K562 (cell line): ENCODE measurements around the gene CCDC85B. TPM values are rescaled to one million over a fixed set of nuclear protein-coding genes. Genes with fewer than 3 reads are reported as not detected.
A peak's percentile ranks its signal among the peaks of the same experiment; 100 is the strongest.

ENCODE experiments used
- ARHGAP35 ChIP-seq: fragments of 450-650 bp; IDR thresholded peaks from 2 replicates; pipeline ENCODE4 v1.6.1; 2018; ENCODE audit not compliant: partially characterized antibody
- BCL6 ChIP-seq: fragments of 250-450 bp; sonication (Bioruptor Pico); IDR thresholded peaks from 2 replicates; pipeline ENCODE4 v1.4.0; 2020
- CHD2 ChIP-seq: IDR thresholded peaks from 2 replicates; pipeline ENCODE4 v1.6.1; 2011; ENCODE audit warnings: low read depth, low read length
- HSF4 ChIP-seq: fragments of 250-450 bp; sonication (Bioruptor Pico); IDR thresholded peaks from 2 replicates; pipeline ENCODE4 v2.1.2; 2022; ENCODE audit warnings: mild to moderate bottlenecking, moderate library complexity, borderline replicate concordance
- KHSRP ChIP-seq: fragments of 450-650 bp; IDR thresholded peaks from 2 replicates; pipeline ENCODE4 v1.6.1; 2017
- MBD2 ChIP-seq: sonication (generic); IDR thresholded peaks from 2 replicates; pipeline ENCODE4 v1.6.1; 2016; ENCODE audit warnings: low read depth, borderline replicate concordance
- NBN ChIP-seq: fragments of 450-650 bp; IDR thresholded peaks from 2 replicates; pipeline ENCODE4 v1.6.1; 2016; ENCODE audit warnings: low read depth, mild to moderate bottlenecking
- NEUROD1 ChIP-seq: fragments of 150-350 bp; IDR thresholded peaks from 2 replicates; pipeline ENCODE4 v1.6.1; 2014; ENCODE audit warnings: borderline replicate concordance, low read length, low read depth; ENCODE audit not compliant: partially characterized antibody
- NUFIP1 ChIP-seq: fragments of 450-650 bp; IDR thresholded peaks from 2 replicates; pipeline ENCODE4 v1.6.1; 2018; ENCODE audit not compliant: partially characterized antibody
- RAD51 ChIP-seq: fragments of 450-650 bp; IDR thresholded peaks from 2 replicates; pipeline ENCODE4 v1.7.1; 2016; ENCODE audit warnings: low read depth, mild to moderate bottlenecking, borderline replicate concordance
- TFAM ChIP-seq: fragments of 250-450 bp; sonication (Bioruptor Pico); conservative IDR thresholded peaks from 2 replicates; pipeline ENCODE4 v1.5.0; 2021; ENCODE audit warnings: mild to moderate bottlenecking, moderate library complexity
- YY1 ChIP-seq, 3 experiments: IDR thresholded peaks; 2 replicates each; pipeline ENCODE4 v1.6.1; 2011; ENCODE audit warnings: low read length in 2 of 3, mild to moderate bottlenecking in 2 of 3, moderate library complexity in 2 of 3, borderline replicate concordance in 1 of 3, control low read depth in 1 of 3, low read depth in 1 of 3; ENCODE audit not compliant: insufficient read depth in 3 of 3, insufficient replicate concordance in 2 of 3, control insufficient read depth in 1 of 3, insufficient read length in 1 of 3; ENCODE audit errors: extremely low read depth in 1 of 3
- ZNF175 ChIP-seq: fragments of 200-800 bp; sonication (Bioruptor generic); IDR thresholded peaks from 2 replicates; pipeline ENCODE4 v1.6.1; 2016; ENCODE audit warnings: low read depth, mild to moderate bottlenecking, missing genetic modification characterization, missing compliant biosample characterization
- ZSCAN29 ChIP-seq: fragments of 450-650 bp; IDR thresholded peaks from 2 replicates; pipeline ENCODE4 v1.6.1; 2017
- polyA plus RNA-seq, 8 experiments: library from polyadenylated mRNA; depleted of rRNA in 4 of 8; stranded (reverse) in 5 of 8; unstranded in 3 of 8; fragments of >200 nt; fragmentation: Nextera tagmentation in 2 of 8; fragmentation: Illumina TruSeq in 1 of 8; extraction: Ambion mirVana in 2 of 8; extraction: Trizol in 1 of 8; gene quantifications; 2 replicates each; pipeline versions ENCODE4 v1.2.1 to v1.2.3, GENCODE V29; 2011 to 2014; ENCODE audit warnings: inconsistent platforms in 1 of 8, missing spikeins in 1 of 8
- total RNA-seq, 7 experiments: library from RNA; depleted of rRNA in 6 of 7; stranded (reverse); fragments of >200 nt in 6 of 7; fragmentation: Illumina TruSeq in 2 of 7; extraction: Trizol in 2 of 7; gene quantifications; 2 replicates each; pipeline versions ENCODE4 v1.2.1 to v1.2.3, GENCODE V29; 2011 to 2021; ENCODE audit warnings: low replicate concordance in 1 of 7
- TF ChIP-seq, protein P1 (sequence below), 3 experiments: fragments of 200-800 bp in 1 of 3; fragments of 250-450 bp in 1 of 3; fragments of 450-650 bp in 1 of 3; sonication (Bioruptor Pico) in 1 of 3; sonication (Bioruptor generic) in 1 of 3; formaldehyde crosslinking in 1 of 3; IDR thresholded peaks; 2 replicates each; pipeline versions ENCODE4 v1.6.1 to v1.8.0; 2016 to 2022; ENCODE audit warnings: mild to moderate bottlenecking in 2 of 3, missing genetic modification characterization in 2 of 3, missing compliant biosample characterization in 1 of 3, moderate library complexity in 1 of 3
- TF ChIP-seq, protein P2 (sequence below), 2 experiments: fragments of 200-800 bp in 1 of 2; sonication (Bioruptor generic) in 1 of 2; sonication (generic) in 1 of 2; formaldehyde crosslinking in 1 of 2; IDR thresholded peaks in 1 of 2; conservative IDR thresholded peaks in 1 of 2; 2 replicates each; pipeline versions ENCODE4 v1.5.0 to v1.6.1; 2016 to 2020; ENCODE audit warnings: missing compliant biosample characterization in 1 of 2, missing genetic modification characterization in 1 of 2, missing genetic modification reagents in 1 of 2
- TF ChIP-seq, protein P3 (sequence below): fragments of 250-450 bp; sonication (Bioruptor Pico); IDR thresholded peaks from 2 replicates; pipeline ENCODE4 v1.4.0; 2020; ENCODE audit warnings: mild to moderate bottlenecking
- TF ChIP-seq, protein P4 (sequence below), 3 experiments: IDR thresholded peaks in 2 of 3; conservative IDR thresholded peaks in 1 of 3; 2 replicates each; pipeline ENCODE4 v1.5.1; 2011 to 2012; ENCODE audit warnings: low read length in 3 of 3, mild to moderate bottlenecking in 3 of 3, control low read depth in 2 of 3, improper control_type of control experiment in 1 of 3, inconsistent platforms in 1 of 3, low read depth in 1 of 3, mixed read lengths in 1 of 3, moderate library complexity in 1 of 3; ENCODE audit not compliant: insufficient read depth in 2 of 3

CCDC85B gene
- total and polyA plus RNA-seq, 9 of the 15 experiments (the other 6 are each of a cell fraction or from before 2014, with no cell fraction given), result 0.14 to 138 (median 6.2) TPM

- TF ChIP-seq, protein P1, sequence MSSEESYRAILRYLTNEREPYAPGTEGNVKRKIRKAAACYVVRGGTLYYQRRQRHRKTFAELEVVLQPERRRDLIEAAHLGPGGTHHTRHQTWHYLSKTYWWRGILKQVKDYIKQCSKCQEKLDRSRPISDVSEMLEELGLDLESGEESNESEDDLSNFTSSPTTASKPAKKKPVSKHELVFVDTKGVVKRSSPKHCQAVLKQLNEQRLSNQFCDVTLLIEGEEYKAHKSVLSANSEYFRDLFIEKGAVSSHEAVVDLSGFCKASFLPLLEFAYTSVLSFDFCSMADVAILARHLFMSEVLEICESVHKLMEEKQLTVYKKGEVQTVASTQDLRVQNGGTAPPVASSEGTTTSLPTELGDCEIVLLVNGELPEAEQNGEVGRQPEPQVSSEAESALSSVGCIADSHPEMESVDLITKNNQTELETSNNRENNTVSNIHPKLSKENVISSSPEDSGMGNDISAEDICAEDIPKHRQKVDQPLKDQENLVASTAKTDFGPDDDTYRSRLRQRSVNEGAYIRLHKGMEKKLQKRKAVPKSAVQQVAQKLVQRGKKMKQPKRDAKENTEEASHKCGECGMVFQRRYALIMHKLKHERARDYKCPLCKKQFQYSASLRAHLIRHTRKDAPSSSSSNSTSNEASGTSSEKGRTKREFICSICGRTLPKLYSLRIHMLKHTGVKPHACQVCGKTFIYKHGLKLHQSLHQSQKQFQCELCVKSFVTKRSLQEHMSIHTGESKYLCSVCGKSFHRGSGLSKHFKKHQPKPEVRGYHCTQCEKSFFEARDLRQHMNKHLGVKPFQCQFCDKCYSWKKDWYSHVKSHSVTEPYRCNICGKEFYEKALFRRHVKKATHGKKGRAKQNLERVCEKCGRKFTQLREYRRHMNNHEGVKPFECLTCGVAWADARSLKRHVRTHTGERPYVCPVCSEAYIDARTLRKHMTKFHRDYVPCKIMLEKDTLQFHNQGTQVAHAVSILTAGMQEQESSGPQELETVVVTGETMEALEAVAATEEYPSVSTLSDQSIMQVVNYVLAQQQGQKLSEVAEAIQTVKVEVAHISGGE (CRISPR knock-in tag; IDR thresholded peaks at IDR 0.05), result peak in 1 of 3 experiments; percentile 85; a peak in 2 of 6 replicates
- peak; percentile 67 for TF ChIP-seq NEUROD1
- TF ChIP-seq BCL6 (CRISPR knock-in tag), result no peak
- peak; percentile 98 for TF ChIP-seq ZNF175 (CRISPR knock-in tag)
- no peak for TF ChIP-seq ARHGAP35
- no peak for TF ChIP-seq HSF4
- TF ChIP-seq, protein P2, sequence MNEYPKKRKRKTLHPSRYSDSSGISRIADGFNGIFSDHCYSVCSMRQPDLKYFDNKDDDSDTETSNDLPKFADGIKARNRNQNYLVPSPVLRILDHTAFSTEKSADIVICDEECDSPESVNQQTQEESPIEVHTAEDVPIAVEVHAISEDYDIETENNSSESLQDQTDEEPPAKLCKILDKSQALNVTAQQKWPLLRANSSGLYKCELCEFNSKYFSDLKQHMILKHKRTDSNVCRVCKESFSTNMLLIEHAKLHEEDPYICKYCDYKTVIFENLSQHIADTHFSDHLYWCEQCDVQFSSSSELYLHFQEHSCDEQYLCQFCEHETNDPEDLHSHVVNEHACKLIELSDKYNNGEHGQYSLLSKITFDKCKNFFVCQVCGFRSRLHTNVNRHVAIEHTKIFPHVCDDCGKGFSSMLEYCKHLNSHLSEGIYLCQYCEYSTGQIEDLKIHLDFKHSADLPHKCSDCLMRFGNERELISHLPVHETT (CRISPR knock-in tag; conservative IDR thresholded peaks at IDR 0.05 in 1 of 2, IDR thresholded peaks at IDR 0.05 in 1 of 2), result peak in 1 of 2 experiments; percentile 89; a peak in 2 of 4 replicates
- TF ChIP-seq CHD2, result no peak
- no peak for TF ChIP-seq RAD51
- TF ChIP-seq, protein P3, sequence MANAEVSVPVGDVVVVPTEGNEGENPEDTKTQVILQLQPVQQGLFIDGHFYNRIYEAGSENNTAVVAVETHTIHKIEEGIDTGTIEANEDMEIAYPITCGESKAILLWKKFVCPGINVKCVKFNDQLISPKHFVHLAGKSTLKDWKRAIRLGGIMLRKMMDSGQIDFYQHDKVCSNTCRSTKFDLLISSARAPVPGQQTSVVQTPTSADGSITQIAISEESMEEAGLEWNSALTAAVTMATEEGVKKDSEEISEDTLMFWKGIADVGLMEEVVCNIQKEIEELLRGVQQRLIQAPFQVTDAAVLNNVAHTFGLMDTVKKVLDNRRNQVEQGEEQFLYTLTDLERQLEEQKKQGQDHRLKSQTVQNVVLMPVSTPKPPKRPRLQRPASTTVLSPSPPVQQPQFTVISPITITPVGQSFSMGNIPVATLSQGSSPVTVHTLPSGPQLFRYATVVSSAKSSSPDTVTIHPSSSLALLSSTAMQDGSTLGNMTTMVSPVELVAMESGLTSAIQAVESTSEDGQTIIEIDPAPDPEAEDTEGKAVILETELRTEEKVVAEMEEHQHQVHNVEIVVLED (CRISPR knock-in tag), result no peak
- TF ChIP-seq MBD2, result peak; percentile 59
- no peak for TF ChIP-seq TFAM (CRISPR knock-in tag)
- TF ChIP-seq, protein P4, sequence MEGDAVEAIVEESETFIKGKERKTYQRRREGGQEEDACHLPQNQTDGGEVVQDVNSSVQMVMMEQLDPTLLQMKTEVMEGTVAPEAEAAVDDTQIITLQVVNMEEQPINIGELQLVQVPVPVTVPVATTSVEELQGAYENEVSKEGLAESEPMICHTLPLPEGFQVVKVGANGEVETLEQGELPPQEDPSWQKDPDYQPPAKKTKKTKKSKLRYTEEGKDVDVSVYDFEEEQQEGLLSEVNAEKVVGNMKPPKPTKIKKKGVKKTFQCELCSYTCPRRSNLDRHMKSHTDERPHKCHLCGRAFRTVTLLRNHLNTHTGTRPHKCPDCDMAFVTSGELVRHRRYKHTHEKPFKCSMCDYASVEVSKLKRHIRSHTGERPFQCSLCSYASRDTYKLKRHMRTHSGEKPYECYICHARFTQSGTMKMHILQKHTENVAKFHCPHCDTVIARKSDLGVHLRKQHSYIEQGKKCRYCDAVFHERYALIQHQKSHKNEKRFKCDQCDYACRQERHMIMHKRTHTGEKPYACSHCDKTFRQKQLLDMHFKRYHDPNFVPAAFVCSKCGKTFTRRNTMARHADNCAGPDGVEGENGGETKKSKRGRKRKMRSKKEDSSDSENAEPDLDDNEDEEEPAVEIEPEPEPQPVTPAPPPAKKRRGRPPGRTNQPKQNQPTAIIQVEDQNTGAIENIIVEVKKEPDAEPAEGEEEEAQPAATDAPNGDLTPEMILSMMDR (IDR thresholded peaks at IDR 0.05 in 2 of 3, conservative IDR thresholded peaks at IDR 0.05 in 1 of 3; ENCODE audit: insufficient read depth in 2 of 3, low read depth in 1 of 3, low read length in 3 of 3), result peak; percentile 12 to 31 (median 19); a peak in 3 of 6 replicates
- TF ChIP-seq NUFIP1, result no peak
- TF ChIP-seq ZSCAN29, result no peak
- no peak for TF ChIP-seq KHSRP
- TF ChIP-seq NBN, result peak; percentile 15
- TF ChIP-seq YY1 (IDR thresholded peaks at IDR 0.05; ENCODE audit: borderline replicate concordance in 1 of 3, control insufficient read depth in 1 of 3, extremely low read depth in 1 of 3, insufficient read depth in 3 of 3, insufficient read length in 1 of 3, insufficient replicate concordance in 2 of 3, low read depth in 1 of 3, low read length in 2 of 3), result peak in 1 of 3 experiments; percentile 1
These were observed 31.2 kb upstream of the CCDC85B start (continued) for GRCh38 chr11:65859095-65859811.
